HepG2 (cell line): ENCODE data around the gene NOL4L. TPM values are rescaled to one million over a fixed set of nuclear protein-coding genes. Genes with fewer than 3 reads are reported as not detected.

Experiments
- ERF ChIP-seq: IDR thresholded peaks from 2 replicates; pipeline ENCODE4 v1.6.1; 2018; ENCODE audit warnings: missing biosample characterization, missing genetic modification reagents
- HNF4G ChIP-seq, 2 experiments: sonication (generic) in 1 of 2; formaldehyde crosslinking in 1 of 2; IDR thresholded peaks; 2 replicates each; pipeline versions ENCODE4 v1.4.0 to v1.6.1; 2011 to 2020; ENCODE audit warnings: borderline replicate concordance in 2 of 2, low read depth in 2 of 2, mild to moderate bottlenecking in 2 of 2, low read length in 1 of 2, missing genetic modification reagents in 1 of 2, moderate library complexity in 1 of 2
- MTA3 ChIP-seq: sonication (generic); formaldehyde crosslinking; IDR thresholded peaks from 2 replicates; pipeline ENCODE4 v1.4.0; 2020; ENCODE audit warnings: missing genetic modification reagents
- PTBP1 ChIP-seq: fragments of 200-400 bp; formaldehyde crosslinking; IDR thresholded peaks from 2 replicates; pipeline ENCODE4 v1.6.1; 2018; ENCODE audit warnings: low read length, low read depth; ENCODE audit not compliant: poor library complexity, severe bottlenecking
- SALL1 ChIP-seq: sonication (generic); formaldehyde crosslinking; IDR thresholded peaks from 2 replicates; pipeline ENCODE4 v1.8.0; 2022; ENCODE audit warnings: mild to moderate bottlenecking, missing genetic modification reagents
- YEATS2 ChIP-seq: sonication (generic); formaldehyde crosslinking; IDR thresholded peaks from 2 replicates; pipeline ENCODE4 v1.4.0; 2020; ENCODE audit warnings: missing genetic modification reagents, borderline replicate concordance
- ZFP37 ChIP-seq: sonication (generic); formaldehyde crosslinking; IDR thresholded peaks from 2 replicates; pipeline ENCODE4 v1.4.0; 2020; ENCODE audit warnings: missing genetic modification reagents, borderline replicate concordance
- ZNF253 ChIP-seq: sonication (generic); formaldehyde crosslinking; IDR thresholded peaks from 2 replicates; pipeline ENCODE4 v1.8.0; 2022; ENCODE audit warnings: mild to moderate bottlenecking, missing genetic modification reagents, borderline replicate concordance
- ZNF441 ChIP-seq: sonication (generic); formaldehyde crosslinking; IDR thresholded peaks from 2 replicates; pipeline ENCODE4 v1.7.0; 2021; ENCODE audit warnings: missing genetic modification reagents, borderline replicate concordance
- ZNF547 ChIP-seq: sonication (generic); formaldehyde crosslinking; IDR thresholded peaks from 2 replicates; pipeline ENCODE4 v1.5.1; 2020; ENCODE audit warnings: mild to moderate bottlenecking, missing genetic modification reagents
- ZNF549 ChIP-seq: sonication (generic); formaldehyde crosslinking; IDR thresholded peaks from 2 replicates; pipeline ENCODE4 v1.5.0; 2020; ENCODE audit warnings: missing genetic modification reagents
- ZNF614 ChIP-seq: IDR thresholded peaks from 2 replicates; pipeline ENCODE4 v1.6.1; 2018; ENCODE audit warnings: missing biosample characterization, missing genetic modification reagents, inconsistent platforms, borderline replicate concordance
- ZSCAN21 ChIP-seq: sonication (generic); formaldehyde crosslinking; IDR thresholded peaks from 2 replicates; pipeline ENCODE4 v1.8.0; 2022; ENCODE audit warnings: mild to moderate bottlenecking, missing genetic modification reagents, moderate library complexity, borderline replicate concordance
- polyA plus RNA-seq, 8 experiments: library from polyadenylated mRNA; depleted of rRNA in 3 of 8; stranded (reverse) in 7 of 8; unstranded in 1 of 8; fragments of >200 nt; fragmentation: Illumina TruSeq in 4 of 8; extraction: Trizol in 4 of 8; gene quantifications; 2 replicates each; pipeline versions ENCODE4 v1.2.1 to v1.2.3, GENCODE V29; 2011 to 2016; ENCODE audit warnings: low read depth in 4 of 8, missing spikeins in 1 of 8, mixed read lengths in 1 of 8; ENCODE audit not compliant: insufficient read depth in 1 of 8
- total RNA-seq, 5 experiments: library from RNA; depleted of rRNA; stranded (reverse); fragments of >200 nt; fragmentation: Illumina TruSeq; extraction: Trizol; gene quantifications; 2 replicates each; pipeline ENCODE4 v1.2.3, GENCODE V29; 2016; ENCODE audit warnings: low read depth in 1 of 5
- TF ChIP-seq, protein P1 (sequence below): sonication (generic); formaldehyde crosslinking; IDR thresholded peaks from 2 replicates; pipeline ENCODE4 v1.9.0; 2021; ENCODE audit warnings: missing genetic modification reagents, borderline replicate concordance
- TF ChIP-seq, protein P2 (sequence below): sonication (generic); formaldehyde crosslinking; IDR thresholded peaks from 2 replicates; pipeline ENCODE4 v1.8.1; 2023; ENCODE audit warnings: missing genetic modification reagents, inconsistent platforms, borderline replicate concordance
- TF ChIP-seq, protein P3 (sequence below), 2 experiments: sonication (generic) in 1 of 2; formaldehyde crosslinking in 1 of 2; IDR thresholded peaks; 2 replicates each; pipeline versions ENCODE4 v1.5.1 to v1.6.1; 2011 to 2020; ENCODE audit warnings: borderline replicate concordance in 1 of 2, low read depth in 1 of 2, low read length in 1 of 2, mild to moderate bottlenecking in 1 of 2, missing genetic modification reagents in 1 of 2, moderate library complexity in 1 of 2
- TF ChIP-seq, protein P4 (sequence below): sonication (generic); formaldehyde crosslinking; IDR thresholded peaks from 2 replicates; pipeline ENCODE4 v1.4.0; 2020; ENCODE audit warnings: missing genetic modification reagents, borderline replicate concordance

NOL4L gene
- total and polyA plus RNA-seq, 2 of the 13 experiments (the other 11 are each of a cell fraction or from before 2014, with no cell fraction given) = 16.6 to 35.4 TPM

GRCh38 chr20:32483351-32484224 is 101.5 kb downstream of the NOL4L start (continued):
- TF ChIP-seq, protein P1, sequence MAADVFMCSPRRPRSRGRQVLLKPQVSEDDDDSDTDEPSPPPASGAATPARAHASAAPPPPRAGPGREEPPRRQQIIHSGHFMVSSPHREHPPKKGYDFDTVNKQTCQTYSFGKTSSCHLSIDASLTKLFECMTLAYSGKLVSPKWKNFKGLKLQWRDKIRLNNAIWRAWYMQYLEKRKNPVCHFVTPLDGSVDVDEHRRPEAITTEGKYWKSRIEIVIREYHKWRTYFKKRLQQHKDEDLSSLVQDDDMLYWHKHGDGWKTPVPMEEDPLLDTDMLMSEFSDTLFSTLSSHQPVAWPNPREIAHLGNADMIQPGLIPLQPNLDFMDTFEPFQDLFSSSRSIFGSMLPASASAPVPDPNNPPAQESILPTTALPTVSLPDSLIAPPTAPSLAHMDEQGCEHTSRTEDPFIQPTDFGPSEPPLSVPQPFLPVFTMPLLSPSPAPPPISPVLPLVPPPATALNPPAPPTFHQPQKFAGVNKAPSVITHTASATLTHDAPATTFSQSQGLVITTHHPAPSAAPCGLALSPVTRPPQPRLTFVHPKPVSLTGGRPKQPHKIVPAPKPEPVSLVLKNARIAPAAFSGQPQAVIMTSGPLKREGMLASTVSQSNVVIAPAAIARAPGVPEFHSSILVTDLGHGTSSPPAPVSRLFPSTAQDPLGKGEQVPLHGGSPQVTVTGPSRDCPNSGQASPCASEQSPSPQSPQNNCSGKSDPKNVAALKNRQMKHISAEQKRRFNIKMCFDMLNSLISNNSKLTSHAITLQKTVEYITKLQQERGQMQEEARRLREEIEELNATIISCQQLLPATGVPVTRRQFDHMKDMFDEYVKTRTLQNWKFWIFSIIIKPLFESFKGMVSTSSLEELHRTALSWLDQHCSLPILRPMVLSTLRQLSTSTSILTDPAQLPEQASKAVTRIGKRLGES = peak; percentile 57; the same call in 1 of the 2 replicates
- TF ChIP-seq SALL1 (CRISPR knock-in tag) = peak; percentile 61; the same call in 1 of the 2 replicates
- peak; percentile 26 for TF ChIP-seq PTBP1
- TF ChIP-seq ZSCAN21 (CRISPR knock-in tag) = peak; percentile 58; the same call in 1 of the 2 replicates
- peak; percentile 36; the same call in 1 of the 2 replicates for TF ChIP-seq ZNF614
- TF ChIP-seq ERF = peak; percentile 93
- TF ChIP-seq ZFP37 (CRISPR knock-in tag) = peak; percentile 56; the same call in 1 of the 2 replicates
- 0 out of 2 replicates have a peak, but pooled peaks have one; percentile 14 for TF ChIP-seq ZNF441
- TF ChIP-seq, protein P2, sequence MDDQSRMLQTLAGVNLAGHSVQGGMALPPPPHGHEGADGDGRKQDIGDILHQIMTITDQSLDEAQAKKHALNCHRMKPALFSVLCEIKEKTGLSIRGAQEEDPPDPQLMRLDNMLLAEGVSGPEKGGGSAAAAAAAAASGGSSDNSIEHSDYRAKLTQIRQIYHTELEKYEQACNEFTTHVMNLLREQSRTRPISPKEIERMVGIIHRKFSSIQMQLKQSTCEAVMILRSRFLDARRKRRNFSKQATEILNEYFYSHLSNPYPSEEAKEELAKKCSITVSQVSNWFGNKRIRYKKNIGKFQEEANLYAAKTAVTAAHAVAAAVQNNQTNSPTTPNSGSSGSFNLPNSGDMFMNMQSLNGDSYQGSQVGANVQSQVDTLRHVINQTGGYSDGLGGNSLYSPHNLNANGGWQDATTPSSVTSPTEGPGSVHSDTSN (CRISPR knock-in tag) = no peak
- TF ChIP-seq ZNF549 (CRISPR knock-in tag) = no peak
- TF ChIP-seq MTA3 (CRISPR knock-in tag) = no peak
- TF ChIP-seq ZNF253 (CRISPR knock-in tag) = peak; percentile 88; the same call in 1 of the 2 replicates
- peak; percentile 46; the same call in 1 of the 2 replicates for TF ChIP-seq HNF4G (IDR thresholded peaks at IDR 0.05; ENCODE audit: borderline replicate concordance, low read depth, low read length)
- no peak for TF ChIP-seq HNF4G (CRISPR knock-in tag; IDR thresholded peaks at IDR 0.05; ENCODE audit: borderline replicate concordance, low read depth)
- TF ChIP-seq, protein P3, sequence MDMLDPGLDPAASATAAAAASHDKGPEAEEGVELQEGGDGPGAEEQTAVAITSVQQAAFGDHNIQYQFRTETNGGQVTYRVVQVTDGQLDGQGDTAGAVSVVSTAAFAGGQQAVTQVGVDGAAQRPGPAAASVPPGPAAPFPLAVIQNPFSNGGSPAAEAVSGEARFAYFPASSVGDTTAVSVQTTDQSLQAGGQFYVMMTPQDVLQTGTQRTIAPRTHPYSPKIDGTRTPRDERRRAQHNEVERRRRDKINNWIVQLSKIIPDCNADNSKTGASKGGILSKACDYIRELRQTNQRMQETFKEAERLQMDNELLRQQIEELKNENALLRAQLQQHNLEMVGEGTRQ (IDR thresholded peaks at IDR 0.05; ENCODE audit: low read depth, low read length) = no peak
- TF ChIP-seq, protein P3 (CRISPR knock-in tag; IDR thresholded peaks at IDR 0.05; ENCODE audit: borderline replicate concordance) = no peak
- no peak; the same call in 1 of the 2 replicates for TF ChIP-seq ZNF547
- TF ChIP-seq, protein P4, sequence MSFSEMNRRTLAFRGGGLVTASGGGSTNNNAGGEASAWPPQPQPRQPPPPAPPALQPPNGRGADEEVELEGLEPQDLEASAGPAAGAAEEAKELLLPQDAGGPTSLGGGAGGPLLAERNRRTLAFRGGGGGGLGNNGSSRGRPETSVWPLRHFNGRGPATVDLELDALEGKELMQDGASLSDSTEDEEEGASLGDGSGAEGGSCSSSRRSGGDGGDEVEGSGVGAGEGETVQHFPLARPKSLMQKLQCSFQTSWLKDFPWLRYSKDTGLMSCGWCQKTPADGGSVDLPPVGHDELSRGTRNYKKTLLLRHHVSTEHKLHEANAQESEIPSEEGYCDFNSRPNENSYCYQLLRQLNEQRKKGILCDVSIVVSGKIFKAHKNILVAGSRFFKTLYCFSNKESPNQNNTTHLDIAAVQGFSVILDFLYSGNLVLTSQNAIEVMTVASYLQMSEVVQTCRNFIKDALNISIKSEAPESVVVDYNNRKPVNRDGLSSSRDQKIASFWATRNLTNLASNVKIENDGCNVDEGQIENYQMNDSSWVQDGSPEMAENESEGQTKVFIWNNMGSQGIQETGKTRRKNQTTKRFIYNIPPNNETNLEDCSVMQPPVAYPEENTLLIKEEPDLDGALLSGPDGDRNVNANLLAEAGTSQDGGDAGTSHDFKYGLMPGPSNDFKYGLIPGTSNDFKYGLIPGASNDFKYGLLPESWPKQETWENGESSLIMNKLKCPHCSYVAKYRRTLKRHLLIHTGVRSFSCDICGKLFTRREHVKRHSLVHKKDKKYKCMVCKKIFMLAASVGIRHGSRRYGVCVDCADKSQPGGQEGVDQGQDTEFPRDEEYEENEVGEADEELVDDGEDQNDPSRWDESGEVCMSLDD (CRISPR knock-in tag) = peak; percentile 87; the same call in 1 of the 2 replicates
- peak; percentile 70; the same call in 1 of the 2 replicates for TF ChIP-seq YEATS2 (CRISPR knock-in tag)
